ENCODE measurements around the gene LST1.

Gene LST1

DNA sequence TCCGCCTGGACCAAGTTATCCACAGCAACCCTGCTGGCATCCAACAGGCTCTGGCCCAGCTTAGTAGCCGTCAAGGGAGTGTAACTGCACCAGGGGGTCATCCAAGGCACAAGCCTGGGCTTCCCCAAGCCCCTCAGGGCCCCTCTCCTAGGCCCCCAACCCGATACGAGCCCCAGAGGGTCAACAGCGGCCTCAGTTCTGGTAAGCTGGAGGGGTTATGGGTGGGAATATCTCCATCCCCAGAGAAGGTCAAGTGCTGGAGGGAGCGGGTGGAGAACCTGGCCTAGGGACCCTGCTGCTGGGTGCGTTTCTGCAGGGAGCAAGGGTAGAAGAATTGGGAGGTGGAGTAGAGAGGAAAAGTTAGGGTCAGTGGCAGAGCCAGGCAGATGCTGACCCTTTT lies 47.4 kb downstream of the LST1 start:
- no peak overlapping the region for H3K4me3 ChIP-seq (ENCODE audit: low read length in 2 of 2)
- H3K36me3 ChIP-seq (ENCODE audit: control insufficient read depth in 2 of 2, insufficient read depth in 2 of 2, low read length in 2 of 2), result peaks cover 65 to 71% of the 10 kb centered on the region in 2 donors
- no peaks in the 10 kb centered on the region for H3K9me3 ChIP-seq (ENCODE audit: control insufficient read depth in 2 of 2, low read length in 2 of 2)
- no peak overlapping the region for H3K9ac ChIP-seq (ENCODE audit: low read length in 2 of 2)
- H3K4me1 ChIP-seq (ENCODE audit: control insufficient read depth, insufficient read depth, low read length), result no peaks in the 10 kb centered on the region
- no peak overlapping the region for H3K27ac ChIP-seq (ENCODE audit: low read length)
- H3K27me3 ChIP-seq (ENCODE audit: control insufficient read depth in 1 of 2, insufficient read depth in 2 of 2, low read length in 2 of 2), result no peaks in the 10 kb centered on the region

DNA sequence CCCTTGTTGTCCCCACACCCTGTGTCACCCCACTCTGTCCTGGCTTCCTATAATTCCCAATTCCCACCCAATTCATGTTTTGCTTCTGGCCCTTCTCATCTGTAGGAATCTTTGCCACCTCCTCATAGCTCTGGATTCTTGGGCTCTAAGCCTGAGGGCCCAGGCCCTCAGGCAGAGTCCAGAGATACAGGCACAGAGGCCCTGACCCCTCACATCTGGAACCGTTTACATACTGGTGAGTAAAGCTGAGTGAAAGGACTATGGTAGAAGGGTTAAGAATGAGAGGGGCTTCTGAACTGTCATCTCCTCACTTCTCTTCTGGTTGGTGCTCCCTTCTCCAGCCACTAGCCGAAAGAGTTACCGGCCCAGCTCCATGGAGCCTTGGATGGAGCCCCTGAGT lies 48.1 kb downstream of the LST1 start:
- Histone ChIP-seq H3K4me3 (ENCODE audit: low read length in 2 of 2) (no peak overlapping the region), H3K9me3 (ENCODE audit: control insufficient read depth in 2 of 2, low read length in 2 of 2) (no peaks in the 10 kb centered on the region), H3K9ac (ENCODE audit: low read length in 2 of 2) (no peak overlapping the region), H3K27me3 (ENCODE audit: control insufficient read depth in 1 of 2, insufficient read depth in 2 of 2, low read length in 2 of 2) (no peaks in the 10 kb centered on the region), H3K27ac (ENCODE audit: low read length) (no peak overlapping the region), H3K4me1 (ENCODE audit: control insufficient read depth, insufficient read depth, low read length) (no peaks in the 10 kb centered on the region), H3K36me3 (ENCODE audit: control insufficient read depth in 2 of 2, insufficient read depth in 2 of 2, low read length in 2 of 2) (peaks cover 61 to 66% of the 10 kb centered on the region in 2 donors)

DNA sequence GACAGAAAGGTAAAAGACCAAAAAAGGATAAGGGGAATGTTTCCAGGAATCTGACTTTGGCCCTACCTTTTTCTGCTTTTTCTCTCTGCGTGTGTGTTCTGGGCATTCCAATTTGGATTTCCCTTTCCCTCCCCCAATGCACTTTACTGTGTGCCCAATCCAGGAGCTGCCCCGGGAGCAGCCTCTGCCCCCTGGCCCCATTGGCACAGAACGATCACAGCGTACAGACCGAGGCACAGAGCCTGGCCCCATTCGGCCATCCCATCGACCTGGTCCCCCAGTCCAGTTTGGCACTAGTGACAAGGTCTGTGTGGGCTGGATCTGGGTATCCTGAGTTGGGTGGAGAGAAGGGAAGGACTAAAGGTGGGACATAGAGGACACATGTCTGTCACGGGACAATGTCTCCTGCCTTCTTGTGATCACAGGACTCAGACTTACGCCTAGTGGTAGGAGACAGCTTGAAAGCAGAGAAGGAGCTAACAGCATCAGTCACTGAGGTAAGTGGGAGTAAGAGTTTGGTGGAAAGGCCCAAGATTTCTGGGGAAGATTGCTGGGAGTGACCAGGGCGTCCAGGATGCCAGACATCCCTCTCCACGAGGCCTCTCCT lies 49.0 kb downstream of the LST1 start:
- no peaks in the 10 kb centered on the region for H3K27me3 ChIP-seq (ENCODE audit: control insufficient read depth in 1 of 2, insufficient read depth in 2 of 2, low read length in 2 of 2)
- H3K9ac ChIP-seq (ENCODE audit: low read length in 2 of 2), result no peak overlapping the region
- H3K9me3 ChIP-seq (ENCODE audit: control insufficient read depth in 2 of 2, low read length in 2 of 2), result no peaks in the 10 kb centered on the region
- H3K4me3 ChIP-seq (ENCODE audit: low read length in 2 of 2), result no peak overlapping the region
- H3K36me3 ChIP-seq (ENCODE audit: control insufficient read depth in 2 of 2, insufficient read depth in 2 of 2, low read length in 2 of 2), result peaks cover 59 to 68% of the 10 kb centered on the region in 2 donors
- no peaks in the 10 kb centered on the region for H3K4me1 ChIP-seq (ENCODE audit: control insufficient read depth, insufficient read depth, low read length)
- no peak overlapping the region for H3K27ac ChIP-seq (ENCODE audit: low read length)

DNA sequence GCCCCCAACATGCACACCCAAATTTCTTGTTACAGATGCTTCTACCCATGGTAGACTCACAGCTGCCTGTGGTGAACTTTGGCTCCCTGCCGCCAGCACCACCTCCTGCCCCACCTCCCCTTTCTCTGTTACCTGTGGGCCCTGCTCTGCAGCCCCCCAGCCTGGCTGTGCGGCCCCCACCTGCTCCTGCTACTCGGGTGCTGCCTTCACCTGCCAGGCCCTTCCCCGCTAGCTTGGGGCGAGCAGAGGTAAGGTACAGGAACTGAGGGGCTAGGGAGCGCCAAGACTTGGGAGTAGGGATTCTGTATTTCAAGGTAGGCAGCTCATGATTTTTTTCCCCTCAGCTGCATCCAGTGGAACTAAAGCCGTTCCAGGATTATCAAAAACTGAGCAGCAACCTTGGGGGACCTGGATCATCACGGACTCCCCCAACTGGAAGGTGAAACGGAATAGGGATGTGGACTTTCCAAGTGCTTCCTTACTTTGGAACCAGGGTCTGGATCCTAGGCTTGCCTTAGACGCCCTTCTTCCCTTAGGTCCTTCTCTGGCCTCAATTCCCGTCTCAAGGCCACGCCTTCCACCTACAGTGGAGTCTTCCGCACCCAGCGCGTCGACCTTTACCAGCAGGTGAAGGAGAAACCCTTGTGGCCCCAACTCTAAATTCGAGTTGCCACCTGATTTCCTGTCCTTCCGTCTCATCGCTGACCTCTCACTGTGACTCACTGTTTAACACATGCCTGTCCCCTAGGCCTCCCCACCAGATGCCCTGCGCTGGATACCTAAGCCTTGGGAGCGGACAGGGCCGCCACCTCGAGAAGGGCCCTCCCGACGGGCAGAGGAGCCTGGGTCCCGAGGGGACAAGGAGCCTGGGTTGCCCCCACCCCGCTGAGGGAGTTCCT lies 50.9 kb downstream of the LST1 start:
- H3K27ac ChIP-seq (ENCODE audit: low read length), result no peak overlapping the region
- H3K4me1 ChIP-seq (ENCODE audit: control insufficient read depth, insufficient read depth, low read length), result no peaks in the 10 kb centered on the region
- H3K36me3 ChIP-seq (ENCODE audit: control insufficient read depth in 2 of 2, insufficient read depth in 2 of 2, low read length in 2 of 2), result peaks cover 64 to 75% of the 10 kb centered on the region in 2 donors
- H3K9ac ChIP-seq (ENCODE audit: low read length in 2 of 2), result no peak overlapping the region
- no peaks in the 10 kb centered on the region for H3K9me3 ChIP-seq (ENCODE audit: control insufficient read depth in 2 of 2, low read length in 2 of 2)
- no peaks in the 10 kb centered on the region for H3K27me3 ChIP-seq (ENCODE audit: control insufficient read depth in 1 of 2, insufficient read depth in 2 of 2, low read length in 2 of 2)
- H3K4me3 ChIP-seq (ENCODE audit: low read length in 2 of 2), result no peak overlapping the region
